ENCODE data around the gene PLA2G5. TPM values are rescaled to one million over a fixed set of nuclear protein-coding genes. Genes with fewer than 3 reads are reported as not detected.

The PLA2G5 gene
- total and polyA plus RNA-seq, 2 of the 13 experiments (the other 11 are each of a cell fraction or from before 2014, with no cell fraction given): not detected

GRCh38 chr1:20093303-20093702 is 23.3 kb downstream of the PLA2G5 start:
- H3K9me3 ChIP-seq (ENCODE audit: low read length): peaks cover 18% of the 10 kb centered on the region
- DNase-seq (ENCODE audit: low spot score): no peak
- ChIA-PET POLR2A (no interaction called here), CTCF (ENCODE audit: low intra/inter-chr PET ratio, low total read pairs) (no interaction called here)
- H2AFZ ChIP-seq (ENCODE audit: low read length): no peak overlapping the region
- WGBS (ENCODE audit: low lambda C conversion rate): 17% methylated on average over 5 of the region's 5 CpGs
- no peak overlapping the region for H3K4me2 ChIP-seq (ENCODE audit: low read depth, low read length)
- H3K36me3 ChIP-seq (replicated peaks in 1 of 2; ENCODE audit: control insufficient read depth in 1 of 2, insufficient read depth in 2 of 2, low read length in 2 of 2): no peaks in the 10 kb centered on the region
- H3K27me3 ChIP-seq (ENCODE audit: control insufficient read depth in 1 of 2, insufficient read depth in 2 of 2, low read length in 2 of 2): peaks cover 0 to 19% of the 10 kb centered on the region in 2 experiments; a peak in 2 of 5 replicates
- H3K4me3 ChIP-seq (replicated peaks in 1 of 3; ENCODE audit: insufficient read depth in 1 of 3, low read depth in 2 of 3, low read length in 3 of 3): no peak overlapping the region
- no peak for FAIRE-seq
- H3K9ac ChIP-seq (ENCODE audit: insufficient read depth, low read depth, low read length): no peak overlapping the region
- H3K79me2 ChIP-seq (ENCODE audit: insufficient read depth, low read length): no peaks in the 10 kb centered on the region
- no peak overlapping the region for H3K27ac ChIP-seq (ENCODE audit: extremely low read length, insufficient read depth, low read length)
- H4K20me1 ChIP-seq (ENCODE audit: insufficient read depth, low read length): no peaks in the 10 kb centered on the region
- TF ChIP-seq ZNF616 (CRISPR knock-in tag; IDR thresholded peaks at IDR 0.05; ENCODE audit: low read depth) (no peak), ZNF850 (CRISPR knock-in tag; conservative IDR thresholded peaks at IDR 0.05) (no peak), TCF7L2 (IDR thresholded peaks at IDR 0.05; ENCODE audit: low read depth, low read length) (no peak), FIP1L1 (IDR thresholded peaks at IDR 0.05; ENCODE audit: borderline replicate concordance, insufficient read depth, low read depth, low read length) (no peak), ZFP36 (IDR thresholded peaks at IDR 0.05; ENCODE audit: borderline replicate concordance, low read depth, low read length, partially characterized antibody) (no peak), SNRNP70 (IDR thresholded peaks at IDR 0.05; ENCODE audit: low read depth, low read length) (no peak), MLLT10 (CRISPR knock-in tag; IDR thresholded peaks at IDR 0.05) (no peak), CBFB (CRISPR knock-in tag; IDR thresholded peaks at IDR 0.05) (no peak), DRAP1 (CRISPR knock-in tag; IDR thresholded peaks at IDR 0.05) (no peak), CCDC6 (CRISPR knock-in tag; IDR thresholded peaks at IDR 0.05) (no peak), ZNF362 (CRISPR knock-in tag; IDR thresholded peaks at IDR 0.05; ENCODE audit: borderline replicate concordance) (no peak)
- TF ChIP-seq, protein P1, sequence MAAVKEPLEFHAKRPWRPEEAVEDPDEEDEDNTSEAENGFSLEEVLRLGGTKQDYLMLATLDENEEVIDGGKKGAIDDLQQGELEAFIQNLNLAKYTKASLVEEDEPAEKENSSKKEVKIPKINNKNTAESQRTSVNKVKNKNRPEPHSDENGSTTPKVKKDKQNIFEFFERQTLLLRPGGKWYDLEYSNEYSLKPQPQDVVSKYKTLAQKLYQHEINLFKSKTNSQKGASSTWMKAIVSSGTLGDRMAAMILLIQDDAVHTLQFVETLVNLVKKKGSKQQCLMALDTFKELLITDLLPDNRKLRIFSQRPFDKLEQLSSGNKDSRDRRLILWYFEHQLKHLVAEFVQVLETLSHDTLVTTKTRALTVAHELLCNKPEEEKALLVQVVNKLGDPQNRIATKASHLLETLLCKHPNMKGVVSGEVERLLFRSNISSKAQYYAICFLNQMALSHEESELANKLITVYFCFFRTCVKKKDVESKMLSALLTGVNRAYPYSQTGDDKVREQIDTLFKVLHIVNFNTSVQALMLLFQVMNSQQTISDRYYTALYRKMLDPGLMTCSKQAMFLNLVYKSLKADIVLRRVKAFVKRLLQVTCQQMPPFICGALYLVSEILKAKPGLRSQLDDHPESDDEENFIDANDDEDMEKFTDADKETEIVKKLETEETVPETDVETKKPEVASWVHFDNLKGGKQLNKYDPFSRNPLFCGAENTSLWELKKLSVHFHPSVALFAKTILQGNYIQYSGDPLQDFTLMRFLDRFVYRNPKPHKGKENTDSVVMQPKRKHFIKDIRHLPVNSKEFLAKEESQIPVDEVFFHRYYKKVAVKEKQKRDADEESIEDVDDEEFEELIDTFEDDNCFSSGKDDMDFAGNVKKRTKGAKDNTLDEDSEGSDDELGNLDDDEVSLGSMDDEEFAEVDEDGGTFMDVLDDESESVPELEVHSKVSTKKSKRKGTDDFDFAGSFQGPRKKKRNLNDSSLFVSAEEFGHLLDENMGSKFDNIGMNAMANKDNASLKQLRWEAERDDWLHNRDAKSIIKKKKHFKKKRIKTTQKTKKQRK (IDR thresholded peaks at IDR 0.05; ENCODE audit: low read length): no peak
- TF ChIP-seq, protein P2, sequence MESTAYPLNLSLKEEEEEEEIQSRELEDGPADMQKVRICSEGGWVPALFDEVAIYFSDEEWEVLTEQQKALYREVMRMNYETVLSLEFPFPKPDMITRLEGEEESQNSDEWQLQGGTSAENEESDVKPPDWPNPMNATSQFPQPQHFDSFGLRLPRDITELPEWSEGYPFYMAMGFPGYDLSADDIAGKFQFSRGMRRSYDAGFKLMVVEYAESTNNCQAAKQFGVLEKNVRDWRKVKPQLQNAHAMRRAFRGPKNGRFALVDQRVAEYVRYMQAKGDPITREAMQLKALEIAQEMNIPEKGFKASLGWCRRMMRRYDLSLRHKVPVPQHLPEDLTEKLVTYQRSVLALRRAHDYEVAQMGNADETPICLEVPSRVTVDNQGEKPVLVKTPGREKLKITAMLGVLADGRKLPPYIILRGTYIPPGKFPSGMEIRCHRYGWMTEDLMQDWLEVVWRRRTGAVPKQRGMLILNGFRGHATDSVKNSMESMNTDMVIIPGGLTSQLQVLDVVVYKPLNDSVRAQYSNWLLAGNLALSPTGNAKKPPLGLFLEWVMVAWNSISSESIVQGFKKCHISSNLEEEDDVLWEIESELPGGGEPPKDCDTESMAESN (CRISPR knock-in tag; conservative IDR thresholded peaks at IDR 0.05): no peak
- TF ChIP-seq, protein P3, sequence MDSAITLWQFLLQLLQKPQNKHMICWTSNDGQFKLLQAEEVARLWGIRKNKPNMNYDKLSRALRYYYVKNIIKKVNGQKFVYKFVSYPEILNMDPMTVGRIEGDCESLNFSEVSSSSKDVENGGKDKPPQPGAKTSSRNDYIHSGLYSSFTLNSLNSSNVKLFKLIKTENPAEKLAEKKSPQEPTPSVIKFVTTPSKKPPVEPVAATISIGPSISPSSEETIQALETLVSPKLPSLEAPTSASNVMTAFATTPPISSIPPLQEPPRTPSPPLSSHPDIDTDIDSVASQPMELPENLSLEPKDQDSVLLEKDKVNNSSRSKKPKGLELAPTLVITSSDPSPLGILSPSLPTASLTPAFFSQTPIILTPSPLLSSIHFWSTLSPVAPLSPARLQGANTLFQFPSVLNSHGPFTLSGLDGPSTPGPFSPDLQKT (CRISPR knock-in tag; IDR thresholded peaks at IDR 0.05; ENCODE audit: borderline replicate concordance): no peak
- BruUV-seq (replicated peaks): no TSS peak
- ATAC-seq: no peak
- in situ Hi-C loops (cut with HindIII; ENCODE audit: extremely low pct_ligation_motif_present, low pct_unique_long_range_greater_than_20kb): no loop called here
- H3K4me1 ChIP-seq (ENCODE audit: insufficient read depth, low read length): no peaks in the 10 kb centered on the region
- intact Hi-C loops (cut with micrococcal nuclease; ENCODE audit: unreplicated experiment): no loop called here
